Measurements from ENCODE around the gene DNAJC6.

- TF ChIP-seq, protein P1, sequence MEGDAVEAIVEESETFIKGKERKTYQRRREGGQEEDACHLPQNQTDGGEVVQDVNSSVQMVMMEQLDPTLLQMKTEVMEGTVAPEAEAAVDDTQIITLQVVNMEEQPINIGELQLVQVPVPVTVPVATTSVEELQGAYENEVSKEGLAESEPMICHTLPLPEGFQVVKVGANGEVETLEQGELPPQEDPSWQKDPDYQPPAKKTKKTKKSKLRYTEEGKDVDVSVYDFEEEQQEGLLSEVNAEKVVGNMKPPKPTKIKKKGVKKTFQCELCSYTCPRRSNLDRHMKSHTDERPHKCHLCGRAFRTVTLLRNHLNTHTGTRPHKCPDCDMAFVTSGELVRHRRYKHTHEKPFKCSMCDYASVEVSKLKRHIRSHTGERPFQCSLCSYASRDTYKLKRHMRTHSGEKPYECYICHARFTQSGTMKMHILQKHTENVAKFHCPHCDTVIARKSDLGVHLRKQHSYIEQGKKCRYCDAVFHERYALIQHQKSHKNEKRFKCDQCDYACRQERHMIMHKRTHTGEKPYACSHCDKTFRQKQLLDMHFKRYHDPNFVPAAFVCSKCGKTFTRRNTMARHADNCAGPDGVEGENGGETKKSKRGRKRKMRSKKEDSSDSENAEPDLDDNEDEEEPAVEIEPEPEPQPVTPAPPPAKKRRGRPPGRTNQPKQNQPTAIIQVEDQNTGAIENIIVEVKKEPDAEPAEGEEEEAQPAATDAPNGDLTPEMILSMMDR (IDR thresholded peaks at IDR 0.05; ENCODE audit: insufficient read depth, low read length, poor library complexity, severe bottlenecking) = no peak
- TF ChIP-seq EZH2phosphoT487 (conservative IDR thresholded peaks at IDR 0.05; ENCODE audit: low read length) = no peak
Observed at GRCh38 chr1:65378247-65378946, 69.1 kb downstream of the DNAJC6 start.
